Measurements from ENCODE around the gene ZDHHC3. TPM values are rescaled to one million over a fixed set of nuclear protein-coding genes. Genes with fewer than 3 reads are reported as not detected.
A peak's percentile ranks its signal among the peaks of the same experiment; 100 is the strongest.

The ZDHHC3 gene
- total and polyA plus RNA-seq, 7 donors, result 43.2 to 82.8 (median 62.9) TPM

DNA sequence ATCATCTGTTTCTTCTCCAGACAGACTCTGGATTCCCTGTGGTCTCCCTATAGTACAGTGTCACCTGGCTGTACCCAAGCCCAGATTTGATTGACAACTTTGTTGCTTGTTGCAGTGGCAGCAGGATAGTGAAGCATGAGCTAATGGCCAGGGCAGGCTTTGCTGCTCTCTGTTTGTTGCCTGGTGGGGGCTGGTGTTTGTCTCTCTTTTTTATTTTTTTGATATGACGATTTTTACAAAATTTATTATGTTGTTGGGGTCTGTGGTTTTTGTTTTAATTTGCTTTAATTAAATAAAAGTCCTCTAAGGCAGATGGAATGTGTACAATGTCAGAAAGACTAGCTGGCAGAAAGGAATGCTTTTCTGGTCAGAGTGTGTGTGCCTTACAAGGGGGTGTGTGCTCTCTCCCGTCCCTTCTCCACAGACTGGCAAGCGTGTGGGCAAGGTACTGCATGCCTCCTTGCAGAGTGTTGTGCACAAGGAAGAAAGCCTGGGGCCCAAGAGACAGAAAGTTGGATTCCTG lies 34.9 kb upstream of the ZDHHC3 start:
- intact Hi-C loops (cut with DNase I), result no loop called here
- Histone ChIP-seq H3K27ac (peak overlapping the region; percentile 80 to 89 (median 82)), H3K4me3 (no peak overlapping the region), H3K27me3 (no peaks in the 10 kb centered on the region), H3K36me3 (peaks cover 0 to 15% (median 4%) of the 10 kb centered on the region in 4 donors), H3K9me3 (no peaks in the 10 kb centered on the region), H3K4me1 (peaks cover 0 to 67% (median 52%) of the 10 kb centered on the region in 4 donors)
- TF ChIP-seq, protein P1, sequence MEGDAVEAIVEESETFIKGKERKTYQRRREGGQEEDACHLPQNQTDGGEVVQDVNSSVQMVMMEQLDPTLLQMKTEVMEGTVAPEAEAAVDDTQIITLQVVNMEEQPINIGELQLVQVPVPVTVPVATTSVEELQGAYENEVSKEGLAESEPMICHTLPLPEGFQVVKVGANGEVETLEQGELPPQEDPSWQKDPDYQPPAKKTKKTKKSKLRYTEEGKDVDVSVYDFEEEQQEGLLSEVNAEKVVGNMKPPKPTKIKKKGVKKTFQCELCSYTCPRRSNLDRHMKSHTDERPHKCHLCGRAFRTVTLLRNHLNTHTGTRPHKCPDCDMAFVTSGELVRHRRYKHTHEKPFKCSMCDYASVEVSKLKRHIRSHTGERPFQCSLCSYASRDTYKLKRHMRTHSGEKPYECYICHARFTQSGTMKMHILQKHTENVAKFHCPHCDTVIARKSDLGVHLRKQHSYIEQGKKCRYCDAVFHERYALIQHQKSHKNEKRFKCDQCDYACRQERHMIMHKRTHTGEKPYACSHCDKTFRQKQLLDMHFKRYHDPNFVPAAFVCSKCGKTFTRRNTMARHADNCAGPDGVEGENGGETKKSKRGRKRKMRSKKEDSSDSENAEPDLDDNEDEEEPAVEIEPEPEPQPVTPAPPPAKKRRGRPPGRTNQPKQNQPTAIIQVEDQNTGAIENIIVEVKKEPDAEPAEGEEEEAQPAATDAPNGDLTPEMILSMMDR (IDR thresholded peaks at IDR 0.05), result peak in 1 of 4 experiments; percentile 31
- no peak for TF ChIP-seq EP300 (IDR thresholded peaks at IDR 0.05)
- no peak for DNase-seq
- 79 to 83% methylated on average over 3 of the region's 3 CpGs for WGBS, 2 donors

DNA sequence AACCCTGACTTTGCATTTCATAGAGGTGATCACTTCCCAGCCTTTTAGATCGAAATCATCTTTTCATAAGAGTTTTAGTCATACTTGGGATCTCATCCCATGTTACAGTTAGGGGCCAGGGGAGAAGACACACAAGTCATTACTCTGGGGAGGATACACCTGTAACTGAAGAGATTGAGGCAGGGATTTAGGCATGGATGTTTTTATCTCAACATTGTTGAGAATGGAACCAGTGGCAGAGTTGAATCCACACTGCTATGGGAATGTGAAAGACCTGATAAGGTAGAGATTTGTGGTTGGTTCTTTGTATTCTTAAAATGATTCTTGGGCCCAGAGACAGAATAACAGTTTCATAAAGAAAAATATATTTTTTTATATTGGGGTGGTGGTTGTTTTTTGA lies 33.9 kb upstream of the ZDHHC3 start:
- Histone ChIP-seq H3K9me3 (no peaks in the 10 kb centered on the region), H3K4me1 (peaks cover 0 to 67% (median 52%) of the 10 kb centered on the region in 4 donors), H3K36me3 (peaks cover 0 to 25% (median 7%) of the 10 kb centered on the region in 4 donors), H3K27me3 (no peaks in the 10 kb centered on the region), H3K27ac (peak overlapping the region; percentile 80 to 89 (median 82)), H3K4me3 (no peak overlapping the region)
- 97% methylated on average over 1 of the region's 1 CpG for WGBS, 2 donors
- intact Hi-C loops (cut with DNase I), result no loop called here
- TF ChIP-seq EP300 (IDR thresholded peaks at IDR 0.05) (no peak), POLR2A (IDR thresholded peaks at IDR 0.05) (no peak), POLR2AphosphoS5 (IDR thresholded peaks at IDR 0.05) (no peak)
- TF ChIP-seq, protein P1 (IDR thresholded peaks at IDR 0.05), result no peak
- no peak for DNase-seq

DNA sequence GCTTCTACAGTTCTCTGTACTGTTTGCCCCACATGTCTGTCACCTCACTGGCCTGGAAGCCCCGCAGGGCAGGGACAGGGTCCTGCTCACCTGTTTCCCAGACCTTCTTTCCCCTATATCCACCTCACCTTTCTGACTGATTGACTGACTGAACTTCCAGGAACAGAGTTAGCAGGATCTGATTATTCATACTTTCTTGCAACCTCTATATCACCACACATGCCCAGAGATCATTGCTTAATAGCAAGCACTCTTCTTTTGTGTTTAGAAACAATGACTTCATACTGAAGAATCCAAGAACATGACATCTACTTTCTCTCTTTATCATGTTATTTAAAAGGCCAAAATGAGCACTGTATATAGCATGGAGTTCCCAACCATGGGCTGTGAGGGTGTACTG lies 32.1 kb upstream of the ZDHHC3 start:
- Histone ChIP-seq H3K4me3 (no peak overlapping the region), H3K4me1 (peaks cover 0 to 68% (median 53%) of the 10 kb centered on the region in 4 donors), H3K27ac (peak overlapping the region in 3 of 4 donors; percentile 27 to 83 (median 80)), H3K9me3 (no peaks in the 10 kb centered on the region), H3K36me3 (peaks cover 0 to 21% (median 8%) of the 10 kb centered on the region in 4 donors), H3K27me3 (no peaks in the 10 kb centered on the region)
- WGBS, 2 donors, result 97 to 98% methylated on average over 1 of the region's 1 CpG
- TF ChIP-seq POLR2AphosphoS5 (IDR thresholded peaks at IDR 0.05) (no peak), POLR2A (IDR thresholded peaks at IDR 0.05) (no peak), EP300 (IDR thresholded peaks at IDR 0.05) (no peak)
- TF ChIP-seq, protein P1 (IDR thresholded peaks at IDR 0.05), result no peak
- intact Hi-C loops (cut with DNase I), result no loop called here
- no peak for DNase-seq

- DNase-seq, result no peak
- H3K9me3 ChIP-seq, result no peaks in the 10 kb centered on the region
- H3K27ac ChIP-seq, result peak overlapping the region in 1 of 4 donors; percentile 83
- H3K4me1 ChIP-seq, result peaks cover 0 to 57% (median 43%) of the 10 kb centered on the region in 4 donors
- no peak overlapping the region for H3K4me3 ChIP-seq
- H3K27me3 ChIP-seq, result no peaks in the 10 kb centered on the region
- H3K36me3 ChIP-seq, result peaks cover 0 to 32% (median 8%) of the 10 kb centered on the region in 4 donors
- TF ChIP-seq EP300 (IDR thresholded peaks at IDR 0.05), result no peak
- no peak for TF ChIP-seq POLR2A (IDR thresholded peaks at IDR 0.05)
- TF ChIP-seq POLR2AphosphoS5 (IDR thresholded peaks at IDR 0.05), result no peak
- TF ChIP-seq, protein P1 (IDR thresholded peaks at IDR 0.05), result no peak
- 96 to 97% methylated on average over 8 of the region's 8 CpGs for WGBS, 2 donors
- intact Hi-C loops (cut with DNase I), result no loop called here
These were observed 31.1 kb upstream of the ZDHHC3 start for GRCh38 chr3:45007091-45007490.

GRCh38 chr3:45003859-45004258 lies 27.9 kb upstream of the ZDHHC3 start:
- intact Hi-C loops (cut with DNase I), result no loop called here
- 93 to 96% methylated on average over 2 of the region's 2 CpGs for WGBS, 2 donors
- no peaks in the 10 kb centered on the region for H3K9me3 ChIP-seq
- H3K36me3 ChIP-seq, result peaks cover 7 to 60% (median 23%) of the 10 kb centered on the region in 4 donors
- peaks cover 0 to 27% (median 13%) of the 10 kb centered on the region in 4 donors for H3K4me1 ChIP-seq
- H3K27me3 ChIP-seq, result no peaks in the 10 kb centered on the region
- no peak for TF ChIP-seq POLR2AphosphoS5 (IDR thresholded peaks at IDR 0.05)
- TF ChIP-seq, protein P1 (IDR thresholded peaks at IDR 0.05), result no peak
- TF ChIP-seq POLR2A (IDR thresholded peaks at IDR 0.05), result no peak
- no peak for TF ChIP-seq EP300 (IDR thresholded peaks at IDR 0.05)
- DNase-seq, result no peak
- H3K4me3 ChIP-seq, result no peak overlapping the region
- H3K27ac ChIP-seq, result peak overlapping the region in 2 of 4 donors; percentile 9 to 23
